Left ventricle myocardium inferior (tissue), 1 donor: ENCODE results near the gene MMP27. TPM values are rescaled to one million over a fixed set of nuclear protein-coding genes. Genes with fewer than 3 reads are reported as not detected.
A peak's percentile ranks its signal among the peaks of the same experiment; 100 is the strongest.

Source experiments
- DNase-seq: peaks from one replicate; pipeline ENCODE4 v3.0.0-alpha.2; 2020
- H3K27ac ChIP-seq: fragments of 200-600 bp; replicated peaks from 2 replicates; pipeline ENCODE4 v1.8.0; 2021
- H3K27me3 ChIP-seq: fragments of 200-600 bp; 2 replicates; pipeline ENCODE4 v1.8.0; 2021; ENCODE audit warnings: low read depth
- H3K36me3 ChIP-seq: fragments of 200-600 bp; 2 replicates; pipeline ENCODE4 v1.8.0; 2021
- H3K4me1 ChIP-seq: fragments of 200-600 bp; 2 replicates; pipeline ENCODE4 v1.8.0; 2021
- H3K4me3 ChIP-seq: fragments of 200-600 bp; 2 replicates; pipeline ENCODE4 v1.8.0; 2021; ENCODE audit warnings: mild to moderate bottlenecking, moderate library complexity
- H3K9me3 ChIP-seq: fragments of 200-600 bp; replicated peaks from 2 replicates; pipeline ENCODE4 v1.8.0; 2021
- CTCF ChIP-seq: fragments of 200-600 bp; IDR thresholded peaks from 2 replicates; pipeline ENCODE4 v1.8.0; 2021; ENCODE audit warnings: antibody characterized with exemption, mild to moderate bottlenecking, borderline replicate concordance
- intact Hi-C: fragments of 100-400 bp; cut with micrococcal nuclease; formaldehyde crosslinking; loops from one replicate; pipeline ENCODE4 v1.11.0; 2022
- total RNA-seq: library from RNA; stranded (reverse); fragmentation: NEBNext Ultra II Directional; extraction: Animal tissue kit (Norgen Biotek cat#: 25700); gene quantifications from one replicate; pipeline ENCODE4 v1.2.1, GENCODE V29; 2021
- donor health status: DM: no; HTN: yes; CAD: no; lungs with severe emphysema.

The MMP27 gene
- total RNA-seq, 1 donor from 2014 or later = not detected

- TF ChIP-seq CTCF = no peak
- H3K27me3 ChIP-seq = peaks cover 16% of the 10 kb centered on the region
- intact Hi-C loops = no loop called here
- no peak overlapping the region for H3K27ac ChIP-seq
- H3K9me3 ChIP-seq = no peaks in the 10 kb centered on the region
- no peak for DNase-seq
- H3K4me3 ChIP-seq = no peak overlapping the region
- H3K36me3 ChIP-seq = no peaks in the 10 kb centered on the region
- H3K4me1 ChIP-seq = no peaks in the 10 kb centered on the region
Observed at GRCh38 chr11:102669664-102670063, 35.9 kb downstream of the MMP27 start.

GRCh38 chr11:102666331-102666957, 39.1 kb downstream of the MMP27 start:
- intact Hi-C loops = no loop called here
- TF ChIP-seq CTCF = peak; percentile 78
- no peak for DNase-seq
- Histone ChIP-seq H3K36me3 (no peaks in the 10 kb centered on the region), H3K27ac (no peak overlapping the region), H3K4me1 (no peaks in the 10 kb centered on the region), H3K4me3 (no peak overlapping the region), H3K9me3 (no peaks in the 10 kb centered on the region), H3K27me3 (peaks cover 27% of the 10 kb centered on the region)

GRCh38 chr11:102664001-102664752, 41.4 kb downstream of the MMP27 start:
- no peak overlapping the region for H3K27ac ChIP-seq
- TF ChIP-seq CTCF = no peak
- intact Hi-C loops = no loop called here

GRCh38 chr11:102662607-102663006, 43.0 kb downstream of the MMP27 start:
- TF ChIP-seq CTCF = no peak
- Histone ChIP-seq H3K27ac (no peak overlapping the region), H3K36me3 (no peaks in the 10 kb centered on the region)

More at GRCh38 chr11:102664001-102664752, 41.4 kb downstream of the MMP27 start:
- Histone ChIP-seq H3K4me1 (no peaks in the 10 kb centered on the region), H3K4me3 (no peak overlapping the region), H3K27me3 (peaks cover 36% of the 10 kb centered on the region), H3K36me3 (no peaks in the 10 kb centered on the region), H3K9me3 (no peaks in the 10 kb centered on the region)
- DNase-seq = no peak

GRCh38 chr11:102661040-102661439, 44.5 kb downstream of the MMP27 start:
- no peak for DNase-seq
- TF ChIP-seq CTCF = no peak
- no peaks in the 10 kb centered on the region for H3K4me1 ChIP-seq
- intact Hi-C loops = no loop called here
- H3K36me3 ChIP-seq = no peaks in the 10 kb centered on the region
- no peak overlapping the region for H3K4me3 ChIP-seq
- no peaks in the 10 kb centered on the region for H3K9me3 ChIP-seq
- no peak overlapping the region for H3K27ac ChIP-seq
- peaks cover 42% of the 10 kb centered on the region for H3K27me3 ChIP-seq

More at GRCh38 chr11:102662607-102663006, 43.0 kb downstream of the MMP27 start:
- Histone ChIP-seq H3K9me3 (no peaks in the 10 kb centered on the region), H3K27me3 (peaks cover 36% of the 10 kb centered on the region), H3K4me1 (no peaks in the 10 kb centered on the region), H3K4me3 (no peak overlapping the region)
- DNase-seq = no peak
- intact Hi-C loops = no loop called here
